GM18907 (cell line): ENCODE data around the gene SGF29.
A peak's percentile ranks its signal among the peaks of the same experiment; 100 is the strongest.
"Not testable (repeated sequence)": the region's sequence is repeated elsewhere in the genome, so short reads cannot be mapped to it uniquely, and the experiment has no call there.

Source experiments
- ATAC-seq: cut with Tn5 transposase; IDR thresholded peaks from one replicate; pipeline ENCODE4 v1.9.1; 2021; ENCODE audit warnings: mild to moderate bottlenecking, moderate library complexity; ENCODE audit not compliant: unreplicated experiment

SGF29 gene

DNA sequence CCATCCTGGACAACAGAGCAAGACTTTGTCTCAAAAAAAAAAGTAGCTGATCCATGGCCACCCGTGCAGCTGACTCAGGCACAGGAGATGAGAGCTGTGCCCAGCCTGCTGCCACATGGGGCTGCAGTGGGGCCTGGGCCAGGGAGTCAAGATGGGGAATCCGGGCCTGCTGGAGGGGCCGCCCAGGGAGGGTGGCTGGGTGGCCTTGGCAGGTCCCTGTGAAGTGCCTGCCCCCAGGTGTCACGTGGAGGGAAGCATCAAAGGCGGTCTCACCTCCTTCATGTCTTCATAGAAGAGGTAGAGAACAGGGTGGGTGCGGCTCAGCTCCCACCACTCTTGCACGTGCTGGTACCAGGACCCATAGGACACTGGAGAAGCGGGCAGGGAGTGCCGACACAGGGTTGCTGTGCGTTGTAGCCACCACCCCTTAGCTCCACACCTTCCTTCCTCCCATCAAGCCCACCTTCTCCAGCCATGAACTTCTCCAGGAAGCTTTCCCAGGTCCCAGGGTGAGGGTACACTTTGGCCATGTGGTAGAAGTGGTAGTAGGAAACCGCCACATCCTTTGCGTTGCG is 39.3 kb downstream of the SGF29 start:
- no peak for ATAC-seq

DNA sequence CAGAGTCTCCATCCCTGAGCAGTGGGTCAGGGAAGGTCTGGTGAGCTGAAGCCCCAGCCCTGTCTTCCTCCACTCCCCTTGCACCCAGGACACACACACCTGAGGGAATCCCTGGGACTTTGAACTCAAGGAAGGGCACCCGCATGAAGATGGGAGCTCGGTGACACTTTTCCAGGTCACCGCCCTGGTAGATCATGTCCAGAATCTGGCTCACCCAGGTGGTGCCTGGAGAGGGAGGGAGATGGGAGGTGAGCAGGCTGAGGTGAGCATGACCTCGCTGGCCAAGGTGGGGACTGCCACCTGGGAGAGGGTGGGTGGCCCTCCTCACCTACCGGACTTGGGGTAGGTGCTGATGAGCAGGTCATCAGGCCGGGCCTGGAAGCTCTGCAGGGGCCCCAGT is 41.7 kb downstream of the SGF29 start:
- not testable (repeated sequence) for ATAC-seq

DNA sequence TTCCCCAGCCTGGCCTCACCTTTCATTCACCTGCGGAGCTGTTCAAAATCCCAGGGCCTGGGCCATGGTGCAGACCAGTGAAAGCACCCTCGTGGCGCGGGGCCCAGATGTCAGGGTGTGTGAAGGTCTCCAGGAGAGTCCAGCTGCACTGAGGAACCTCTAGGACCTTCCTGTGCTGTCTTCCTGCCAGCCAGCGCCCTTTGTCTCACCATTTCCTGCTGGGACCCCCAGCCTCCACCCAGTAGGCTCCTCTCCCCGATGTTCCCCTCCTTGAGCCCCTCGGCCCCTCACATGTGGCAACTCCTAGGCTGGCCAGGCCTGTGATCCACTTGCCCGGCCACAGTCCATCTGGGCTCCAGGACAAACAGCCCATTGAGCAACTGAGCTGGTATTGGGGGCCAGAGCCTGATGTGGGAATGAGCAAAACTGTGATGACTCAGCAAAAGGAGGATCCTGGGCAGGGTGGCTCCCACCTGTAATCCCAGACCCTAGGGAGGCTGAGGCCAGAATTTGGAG is 42.5 kb downstream of the SGF29 start:
- no peak for ATAC-seq

DNA sequence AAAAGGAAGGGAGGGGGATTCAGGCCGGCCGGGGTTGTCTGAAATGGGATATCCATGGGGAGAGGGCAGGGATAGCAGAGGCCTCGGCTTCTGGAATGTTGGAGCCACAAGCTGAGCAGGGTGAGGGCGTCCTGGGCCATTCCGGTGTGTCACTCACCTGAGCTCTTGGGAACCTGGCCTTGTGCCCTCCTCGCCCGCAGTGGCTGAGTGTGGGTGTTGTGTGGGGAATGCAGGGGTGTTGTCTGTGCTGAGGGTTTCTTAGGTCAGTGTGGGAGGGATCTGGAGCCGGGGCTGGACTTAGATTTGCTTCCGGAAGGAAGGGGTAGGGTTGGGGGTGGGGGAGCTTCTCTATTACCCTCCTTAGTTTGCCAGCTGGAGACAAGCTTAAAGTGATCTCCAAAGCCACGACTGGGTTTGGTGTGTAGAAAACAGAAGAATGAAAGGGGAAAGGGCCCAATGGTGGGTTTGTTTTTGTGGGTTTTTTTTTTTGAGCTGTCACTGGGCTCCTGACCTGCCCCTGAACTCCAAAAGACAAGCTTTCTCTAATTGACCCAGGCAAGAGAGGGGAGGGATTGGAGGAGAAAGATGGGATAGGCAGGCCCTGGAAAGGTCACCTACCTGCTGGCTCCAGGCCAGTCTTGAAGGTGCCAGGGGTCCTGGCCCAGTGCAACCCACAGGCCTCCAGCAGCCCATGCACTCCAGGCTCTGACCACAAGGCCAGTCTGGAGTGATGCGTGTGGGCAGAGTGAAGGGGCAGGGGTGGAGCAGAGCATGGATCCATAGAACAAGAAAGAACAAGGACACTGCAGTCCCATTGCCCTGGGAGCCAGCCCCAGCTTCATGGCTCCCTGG is 43.3 kb downstream of the SGF29 start, which contains the start of gene SULT1A2:
TSS of gene SULT1A2 (minus strand) at position 211 of the 852 bp plus-strand sequence. CDS start 1,120 bp downstream, outside the sequence.
- no peak for ATAC-seq

DNA sequence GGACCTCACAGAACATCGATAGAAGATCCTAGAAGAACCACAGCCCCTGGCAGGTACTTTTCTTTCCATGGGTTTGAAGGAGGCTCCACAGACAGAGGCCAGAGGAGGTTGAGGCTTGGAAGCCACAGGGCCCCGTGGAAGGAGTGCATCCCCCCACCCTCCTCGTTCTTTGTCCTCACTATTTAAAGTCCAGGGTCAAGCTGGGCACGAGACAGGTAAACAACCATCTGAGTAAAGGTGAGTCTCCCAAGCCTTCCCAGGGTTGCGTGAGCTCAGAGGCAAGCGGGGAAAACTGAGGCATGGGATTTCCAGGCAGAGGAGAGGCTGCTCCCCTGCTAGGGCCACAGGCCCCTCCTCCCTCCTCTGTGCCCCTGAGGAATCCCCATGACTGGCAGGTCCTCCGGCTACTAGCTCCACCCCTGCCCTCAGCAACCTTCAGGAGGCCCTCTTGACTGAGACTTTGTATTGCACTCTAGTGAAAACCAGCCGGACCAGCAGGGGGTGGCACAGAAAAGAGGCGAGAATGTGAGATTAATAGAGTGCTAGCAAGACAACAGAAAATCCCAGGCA is 44.1 kb downstream of the SGF29 start:
- no peak for ATAC-seq

DNA sequence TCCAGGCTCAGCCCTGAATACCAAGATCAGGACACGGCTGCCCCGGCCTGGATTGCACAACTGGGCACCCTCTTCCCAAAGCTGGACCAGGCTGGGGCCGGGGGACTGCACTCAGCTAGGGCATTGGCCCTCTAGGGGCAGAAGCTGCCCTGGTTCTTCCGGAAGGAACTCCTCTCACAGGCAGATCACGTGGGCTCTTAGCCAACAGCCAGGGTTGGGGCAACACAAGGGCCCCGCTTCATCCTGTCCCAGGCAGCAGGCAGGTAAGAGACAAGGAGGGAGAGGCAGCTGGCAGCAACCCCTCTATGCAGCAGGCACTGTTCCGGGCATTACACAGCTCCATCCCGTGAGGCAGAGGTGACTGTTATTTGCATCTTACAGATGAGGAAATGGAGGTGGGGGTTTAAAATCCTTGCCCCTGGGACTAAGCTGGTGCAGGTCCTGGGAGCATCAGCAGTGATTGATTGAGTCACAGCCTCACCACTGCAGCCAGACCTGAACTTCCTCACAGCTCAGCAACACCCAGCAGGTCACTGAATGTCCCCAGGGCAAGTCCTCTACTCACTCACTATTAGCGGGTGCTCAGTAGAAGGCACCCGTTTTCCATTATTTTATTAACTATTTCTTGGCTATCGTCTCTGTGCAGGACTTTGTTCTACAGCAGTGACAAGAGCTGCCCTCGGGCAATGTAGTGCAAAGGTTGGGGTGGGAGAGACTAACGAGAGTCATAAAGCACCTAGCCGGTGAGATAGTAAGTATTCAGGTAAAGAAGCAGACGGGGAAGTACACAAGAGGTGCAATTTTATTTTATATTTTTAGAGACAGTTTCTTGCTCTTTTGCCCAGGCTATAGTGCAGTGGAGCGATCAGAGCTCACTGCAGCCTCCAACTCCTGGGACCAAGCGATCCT is 45.9 kb downstream of the SGF29 start:
- peak; percentile 64 for ATAC-seq

DNA sequence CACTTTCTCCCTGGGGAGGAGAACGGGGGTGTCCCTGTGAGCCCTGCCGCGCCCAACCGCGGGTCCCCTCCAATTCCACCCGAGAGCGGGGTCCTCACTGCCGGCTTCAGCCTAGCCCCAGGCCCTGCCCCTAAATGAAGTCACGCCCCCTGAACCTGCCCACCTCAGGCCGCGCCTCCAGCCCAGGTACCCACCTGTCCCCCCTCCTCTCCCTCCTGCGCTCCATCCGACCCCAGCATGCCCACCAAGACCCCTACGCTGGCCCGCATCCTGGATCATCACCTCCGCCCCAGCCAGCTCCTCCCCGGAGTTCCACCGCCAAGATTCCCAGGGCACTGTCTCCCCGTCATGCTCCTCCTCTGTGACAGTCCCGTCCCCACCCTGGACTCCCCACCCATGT is 47.2 kb downstream of the SGF29 start:
- ATAC-seq: not testable (repeated sequence)

DNA sequence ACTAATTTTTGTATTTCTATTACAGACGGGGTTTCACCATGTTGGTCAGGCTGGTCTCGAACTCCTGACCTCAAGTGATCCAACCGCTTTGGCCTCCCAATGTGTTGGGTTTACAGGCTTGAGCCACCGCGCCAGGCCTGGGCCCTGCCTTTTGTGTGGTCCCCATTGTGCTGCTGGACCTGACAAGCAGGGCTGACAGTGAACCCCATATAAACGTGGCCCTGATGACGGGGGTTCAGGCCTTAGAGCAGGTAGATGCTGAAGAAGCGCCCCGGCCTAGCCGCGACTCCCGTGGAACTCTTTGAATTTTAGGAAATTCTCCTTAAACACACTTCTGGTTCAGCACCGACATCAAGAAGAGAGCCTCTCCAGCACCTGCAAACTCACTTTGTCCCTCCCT is 47.9 kb downstream of the SGF29 start:
- not testable (repeated sequence) for ATAC-seq

DNA sequence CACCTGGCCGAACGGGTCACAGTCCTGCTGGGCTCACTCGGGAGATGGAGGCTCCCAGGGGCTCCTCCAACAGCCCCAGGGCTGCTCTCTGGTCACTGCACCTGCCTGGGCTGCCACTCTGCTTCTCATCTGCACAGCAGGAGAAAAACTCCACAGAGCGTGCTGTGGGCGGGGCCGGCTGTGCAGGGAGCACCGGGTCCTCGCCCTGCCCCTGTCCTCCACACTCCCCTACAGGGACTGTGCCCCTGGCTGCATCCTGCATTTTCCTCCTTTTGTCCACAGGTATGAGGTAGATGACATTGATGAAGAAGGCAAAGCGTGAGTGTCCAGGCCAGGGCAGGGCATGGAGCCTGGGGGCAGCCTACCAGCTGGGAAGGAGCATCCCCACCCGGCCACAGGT is 48.3 kb downstream of the SGF29 start:
- not testable (repeated sequence) for ATAC-seq

DNA sequence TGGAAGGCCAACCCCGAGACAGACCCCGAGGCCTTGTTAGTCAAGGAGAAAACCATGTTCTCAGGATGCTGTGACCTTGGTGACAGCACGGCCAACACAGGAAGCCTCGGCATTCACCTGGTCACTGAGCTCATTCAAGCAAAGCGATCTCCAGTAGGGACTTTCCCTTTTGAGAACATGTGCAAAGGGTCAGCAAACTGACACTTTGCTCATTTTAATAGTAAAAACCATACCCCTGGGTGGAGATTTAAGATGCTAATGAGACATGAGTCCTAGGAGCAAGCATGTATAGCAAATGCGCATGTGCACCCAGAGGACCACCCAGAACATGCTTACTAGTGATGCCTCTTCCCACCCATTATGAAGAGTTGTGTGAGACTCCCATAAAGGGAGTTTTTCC is 48.8 kb downstream of the SGF29 start:
- ATAC-seq: no peak

DNA sequence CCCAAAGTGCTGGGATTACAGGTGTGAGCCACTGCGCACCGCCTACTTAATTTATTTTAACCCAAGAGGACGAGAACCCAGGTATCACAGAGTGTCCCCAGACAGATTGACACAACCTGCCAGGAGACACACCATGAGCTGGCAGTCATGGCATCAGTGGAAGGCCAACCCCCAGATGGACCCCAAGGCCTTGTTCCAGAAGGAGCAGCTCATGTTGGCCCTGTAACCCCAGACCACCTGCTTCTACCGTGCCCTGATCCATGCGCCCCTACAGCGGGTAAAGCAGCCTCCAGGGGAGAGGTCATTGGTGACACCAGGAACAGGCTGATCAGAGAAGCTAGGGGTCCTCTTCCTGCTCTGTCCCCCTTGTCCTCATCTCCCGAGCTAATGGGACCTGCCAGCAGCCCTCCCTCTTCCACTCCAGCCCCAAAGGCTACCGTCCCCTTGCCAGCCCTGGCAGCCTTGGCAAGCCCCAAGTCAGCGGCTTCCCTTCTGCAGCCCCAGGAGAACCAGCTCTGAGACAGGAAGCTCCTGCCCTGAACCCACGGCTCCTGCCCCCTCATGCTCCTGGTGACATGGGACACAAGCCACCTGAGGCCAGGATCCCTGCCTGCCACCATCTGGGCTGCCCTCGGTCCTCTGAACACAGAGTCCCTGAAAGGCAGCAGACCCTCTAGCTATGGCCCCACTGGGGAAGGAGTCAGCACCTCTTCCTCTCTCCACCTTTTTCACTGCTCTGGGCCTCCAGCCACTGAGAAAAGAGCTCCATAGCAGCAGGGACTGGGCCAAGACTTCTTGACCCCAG is 49.9 kb downstream of the SGF29 start:
- no peak for ATAC-seq

DNA sequence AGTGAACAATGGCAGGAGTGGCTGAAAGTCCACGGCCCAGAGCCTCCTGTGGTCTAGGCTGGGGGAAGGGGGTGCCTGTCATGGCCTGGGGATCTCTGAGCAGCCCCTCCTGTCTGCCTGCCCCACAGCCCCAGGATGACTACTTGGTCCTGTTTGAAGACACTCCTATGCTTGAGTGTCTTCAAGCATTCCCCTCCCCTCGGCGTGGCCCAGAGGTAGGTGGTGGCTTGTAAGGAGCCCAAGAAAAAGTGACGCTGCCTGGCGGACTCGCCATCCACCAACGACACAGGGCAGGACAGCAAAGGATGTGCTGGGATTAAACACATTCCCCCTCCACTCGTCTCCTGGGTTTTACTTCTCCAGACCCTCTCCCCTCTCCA is 50.5 kb downstream of the SGF29 start:
- ATAC-seq: no peak

DNA sequence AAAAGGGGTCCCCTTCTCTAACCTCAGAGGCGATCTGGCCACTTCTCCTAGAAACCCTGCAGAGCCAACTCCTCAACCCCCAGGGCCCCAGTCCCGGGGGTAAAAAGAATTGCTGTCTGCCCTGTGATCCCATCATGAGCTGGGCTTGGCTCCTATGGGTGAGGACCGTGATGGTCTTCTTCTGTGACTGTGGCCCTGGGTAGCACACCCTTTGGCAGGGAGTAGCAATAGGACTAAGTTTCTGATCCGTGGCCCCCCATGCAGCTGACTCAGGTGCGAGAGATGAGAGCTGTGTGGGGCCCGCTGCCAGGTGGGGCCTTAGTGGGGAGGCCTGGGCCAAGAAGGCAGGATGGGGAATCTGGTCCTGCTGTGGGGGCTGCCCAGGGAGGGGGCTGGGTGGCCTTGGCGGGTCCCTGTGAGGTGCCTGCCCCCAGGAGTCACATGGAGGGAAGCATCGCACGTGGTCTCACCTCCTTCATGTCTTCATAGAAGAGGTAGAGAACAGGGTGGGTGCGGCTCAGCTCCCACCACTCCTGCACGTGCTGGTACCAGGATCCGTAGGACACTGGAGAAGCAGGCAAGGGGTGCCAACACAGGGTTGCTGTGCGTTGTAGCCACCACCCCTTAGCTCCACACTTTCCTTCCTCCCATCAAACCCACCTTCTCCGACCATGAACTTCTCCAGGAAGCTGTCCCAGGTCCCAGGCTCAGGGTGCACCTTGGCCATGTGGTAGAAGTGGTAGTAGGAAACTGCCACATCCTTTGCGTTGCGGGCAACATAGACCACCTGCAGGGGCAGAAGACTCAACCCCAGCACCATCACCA is 52.8 kb downstream of the SGF29 start:
- no peak for ATAC-seq

DNA sequence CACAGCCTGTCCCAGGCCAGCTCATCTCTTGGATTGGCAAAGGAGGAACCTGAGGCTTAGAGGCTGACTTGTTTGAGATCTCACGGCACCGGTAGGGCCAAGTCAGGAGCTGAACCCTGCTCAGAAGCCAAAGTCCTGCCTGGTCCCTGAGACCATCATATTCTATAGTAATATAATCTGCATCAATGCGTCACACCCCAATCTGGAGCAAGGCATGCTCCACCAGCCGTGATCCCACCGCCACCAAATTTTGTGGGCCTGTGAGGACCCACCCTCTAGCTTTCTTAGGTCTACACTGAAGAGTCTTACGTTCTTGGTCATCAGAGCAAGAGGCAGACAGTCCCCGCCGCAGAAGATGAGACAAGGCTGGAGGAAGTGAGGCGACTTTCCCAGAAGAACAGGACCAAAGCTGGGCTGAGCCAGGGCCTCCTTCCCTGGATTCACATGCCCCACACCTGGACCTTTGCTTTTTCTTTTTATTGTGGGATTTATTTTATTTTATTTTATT is 53.5 kb downstream of the SGF29 start:
- ATAC-seq: no peak

DNA sequence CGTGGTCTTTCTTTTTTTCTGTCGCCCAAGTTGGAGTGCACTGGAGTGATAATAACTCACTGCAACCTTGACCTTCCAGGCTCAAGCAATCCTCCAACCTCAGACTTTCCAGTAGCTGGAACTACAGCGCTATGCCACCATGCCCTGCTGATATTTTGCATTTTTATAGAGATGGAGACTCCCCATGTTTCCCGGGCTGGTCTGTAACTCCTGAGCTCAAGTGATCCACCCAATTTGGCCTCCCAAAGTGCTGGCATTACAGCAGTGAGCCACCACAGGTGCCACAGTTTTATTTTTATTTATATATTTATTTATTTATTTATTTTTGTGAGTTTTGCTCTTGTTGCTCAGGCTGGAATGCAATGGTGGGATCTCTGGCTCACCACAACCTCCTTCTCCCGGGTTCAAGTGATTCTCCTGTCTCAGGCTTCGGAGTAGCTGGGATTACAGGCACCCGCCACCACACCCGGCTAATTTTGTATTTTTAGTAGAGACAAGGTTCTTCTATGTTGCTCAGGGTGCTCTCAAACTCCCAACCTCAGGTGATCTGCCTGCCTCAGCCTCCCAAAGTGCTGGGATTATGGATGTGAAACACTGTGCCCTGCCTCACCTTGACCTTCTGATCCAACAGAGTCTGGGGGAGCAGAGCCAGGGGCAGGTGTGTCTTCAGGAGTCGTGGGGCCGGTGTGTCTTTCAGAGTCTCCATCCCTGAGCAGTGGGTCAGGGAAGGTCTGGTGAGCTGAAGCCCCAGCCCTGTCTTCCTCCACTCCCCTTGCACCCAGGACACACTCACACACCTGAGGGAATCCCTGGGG is 54.2 kb downstream of the SGF29 start:
- ATAC-seq: not testable (repeated sequence)

DNA sequence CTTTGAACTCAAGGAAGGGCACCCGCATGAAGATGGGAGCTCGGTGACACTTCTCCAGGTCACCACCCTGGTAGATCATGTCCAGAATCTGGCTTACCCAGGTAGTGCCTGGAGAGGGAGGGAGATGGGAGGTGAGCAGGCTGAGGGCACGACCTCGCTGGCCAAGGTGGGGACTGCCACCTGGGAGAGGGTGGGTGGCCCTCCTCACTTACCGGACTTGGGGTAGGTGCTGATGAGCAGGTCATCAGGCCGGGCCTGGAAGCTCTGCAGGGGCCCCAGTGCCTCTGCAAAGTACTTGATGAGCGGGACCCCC is 54.7 kb downstream of the SGF29 start:
- ATAC-seq: not testable (repeated sequence)

DNA sequence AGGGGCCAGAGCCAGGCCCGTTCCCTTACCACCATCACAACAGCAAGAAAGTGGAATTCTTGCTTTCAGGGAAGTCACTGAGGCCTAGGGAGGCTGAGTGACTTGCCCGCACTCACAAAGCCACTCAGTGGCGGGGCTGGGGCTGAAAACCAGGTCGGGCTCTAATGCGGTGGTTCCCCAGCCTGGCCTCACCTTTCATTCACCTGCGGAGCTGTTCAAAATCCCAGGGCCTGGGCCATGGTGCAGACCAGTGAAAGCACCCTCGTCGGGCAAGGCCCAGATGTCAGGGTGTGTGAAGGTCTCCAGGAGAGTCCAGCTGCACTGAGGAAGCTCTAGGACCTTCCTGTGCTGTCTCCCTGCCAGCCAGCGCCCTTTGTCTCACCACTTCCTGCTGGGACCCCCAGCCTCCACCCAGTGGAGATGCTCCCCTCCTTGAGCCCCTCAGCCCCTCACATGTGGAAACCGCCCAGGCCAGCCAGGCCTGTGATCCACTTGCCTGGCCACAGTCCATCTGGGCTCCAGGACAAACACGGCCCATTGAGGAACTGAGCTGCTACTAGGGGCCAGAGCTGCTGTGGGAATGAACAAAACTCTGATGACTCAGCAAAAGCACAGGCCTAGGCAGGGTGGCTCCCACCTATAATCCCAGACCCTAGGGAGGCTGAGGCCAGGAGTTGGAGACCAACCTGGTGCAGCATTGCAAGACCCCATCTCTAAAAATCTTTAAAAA is 55.3 kb downstream of the SGF29 start:
- not testable (repeated sequence) for ATAC-seq
